C4-2B (cell line): ENCODE measurements around the gene GNB1.

Source experiments
- H3K27ac ChIP-seq: fragments of 450-650 bp; 2 replicates; pipeline ENCODE4 v1.5.1; 2017
- CTCF ChIP-seq: fragments of 450-650 bp; conservative IDR thresholded peaks from 2 replicates; pipeline ENCODE4 v1.5.1; 2017; ENCODE audit warnings: mild to moderate bottlenecking
- ZFX ChIP-seq: fragments of 450-650 bp; IDR thresholded peaks from 2 replicates; pipeline ENCODE4 v1.6.1; 2017

GNB1 gene

GRCh38 chr1:1776672-1777582, 114.0 kb downstream of the GNB1 start:
- TF ChIP-seq ZFX: no peak
- no peak for TF ChIP-seq CTCF
- peak overlapping the region; percentile 97 for H3K27ac ChIP-seq

GRCh38 chr1:1775327-1776226, 115.3 kb downstream of the GNB1 start:
- TF ChIP-seq CTCF: no peak
- peak overlapping the region; percentile 97 for H3K27ac ChIP-seq

GRCh38 chr1:1773874-1774273, 117.0 kb downstream of the GNB1 start:
- TF ChIP-seq CTCF: no peak
- TF ChIP-seq ZFX: no peak

GRCh38 chr1:1771096-1771495, 119.8 kb downstream of the GNB1 start:
- no peak overlapping the region for H3K27ac ChIP-seq
- TF ChIP-seq ZFX: no peak
- no peak for TF ChIP-seq CTCF

More at GRCh38 chr1:1773874-1774273, 117.0 kb downstream of the GNB1 start:
- H3K27ac ChIP-seq: no peak overlapping the region

GRCh38 chr1:1770102-1770501, 120.8 kb downstream of the GNB1 start:
- H3K27ac ChIP-seq: no peak overlapping the region
- TF ChIP-seq ZFX (no peak), CTCF (no peak)

GRCh38 chr1:1768249-1768992, 122.5 kb downstream of the GNB1 start:
- H3K27ac ChIP-seq: no peak overlapping the region
- TF ChIP-seq CTCF (no peak), ZFX (no peak)
